ENCODE data around the gene C2orf74.
A peak's percentile ranks its signal among the peaks of the same experiment; 100 is the strongest.
"Not testable (repeated sequence)": the region's sequence is repeated elsewhere in the genome, so short reads cannot be mapped to it uniquely, and the experiment has no call there.

The C2orf74 gene

DNA sequence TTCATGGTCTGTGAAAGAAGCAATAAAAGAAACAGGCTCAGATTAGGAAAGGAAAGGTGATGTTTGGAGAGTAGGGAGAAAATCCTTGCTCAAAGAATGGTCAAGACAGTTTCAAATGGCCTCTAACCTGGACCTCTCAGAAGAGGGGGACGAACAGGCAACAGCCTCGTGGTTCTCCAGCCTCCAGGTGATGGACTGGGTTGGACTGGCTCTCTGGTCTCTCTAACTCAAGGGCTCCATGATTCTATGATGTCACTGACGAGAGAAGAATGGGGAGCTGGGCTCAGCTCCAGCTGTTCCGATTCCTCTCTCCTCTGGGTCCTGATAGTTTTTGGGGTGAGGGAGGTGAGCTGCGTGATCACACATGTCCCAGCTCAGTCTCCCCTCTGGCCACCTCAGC, at the start of gene C2orf74:
Gene C2orf74 (plus strand): TSS at position 301 of the 400 bp plus-strand sequence. CDS start 327 bp downstream, outside the sequence.
- DNase-seq = no peak
- in situ Hi-C loops (cut with MboI; ENCODE audit: low pct_unique_long_range_greater_than_20kb, low sequenced_read_pairs) = no loop called here

DNA sequence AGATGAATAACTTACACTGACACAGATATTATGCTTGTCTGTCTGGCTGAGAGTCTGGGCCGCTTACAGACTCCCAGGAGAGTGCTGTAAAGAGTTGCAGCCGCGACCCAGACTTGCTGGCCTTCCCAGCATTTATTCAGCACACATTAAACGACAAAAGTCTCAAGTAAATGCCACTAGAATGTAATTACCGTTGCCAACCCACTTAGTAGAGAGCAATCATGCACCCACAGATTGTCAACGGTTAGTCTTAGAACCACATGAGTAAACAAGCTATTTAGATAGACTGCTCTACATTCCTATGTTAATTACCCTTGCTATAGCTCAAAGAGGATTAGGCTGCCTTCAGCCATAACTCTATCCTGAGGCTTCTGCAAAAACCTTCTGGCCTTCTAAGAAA, 47.8 kb upstream of the C2orf74 start:
- no peak for DNase-seq
- in situ Hi-C loops (cut with MboI; ENCODE audit: low pct_unique_long_range_greater_than_20kb, low sequenced_read_pairs) = no loop called here

DNA sequence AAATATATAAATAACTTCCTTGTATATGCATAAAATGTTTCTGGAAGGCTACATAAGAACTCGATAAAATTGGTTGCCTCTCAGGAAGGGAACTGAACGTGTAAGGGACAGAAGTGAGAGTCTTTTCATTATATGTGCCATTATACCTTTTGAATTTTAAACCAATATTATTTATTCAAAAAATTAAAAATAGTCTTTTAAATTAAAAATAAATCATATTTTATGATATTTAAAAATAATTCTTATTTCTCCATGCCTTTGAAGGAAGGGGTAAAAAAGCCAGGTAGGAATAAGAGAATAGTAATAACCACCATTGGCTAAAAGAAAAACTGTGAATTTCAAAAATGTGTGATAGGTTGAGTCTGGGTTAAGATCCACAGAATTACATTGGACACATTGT, 45.7 kb upstream of the C2orf74 start:
- DNase-seq = no peak
- in situ Hi-C loops (cut with MboI; ENCODE audit: low pct_unique_long_range_greater_than_20kb, low sequenced_read_pairs) = no loop called here

DNA sequence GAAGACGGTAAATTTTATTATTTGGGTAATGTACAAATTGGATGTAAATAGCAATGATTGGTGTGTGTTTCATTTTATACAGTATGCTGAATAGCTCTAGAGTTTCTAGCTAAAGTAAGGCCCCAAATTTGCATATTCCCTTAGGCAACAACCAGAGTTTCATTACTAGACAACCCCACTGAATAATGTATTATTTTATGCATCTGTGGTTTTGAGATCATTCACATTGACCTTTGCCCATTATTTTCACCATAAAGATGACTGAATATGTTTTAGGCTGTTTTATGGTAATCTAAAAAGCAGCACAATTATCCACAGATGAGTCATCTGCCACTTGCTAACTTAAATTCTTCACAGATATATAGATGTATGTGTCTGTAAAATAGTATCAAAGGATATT, 44.5 kb upstream of the C2orf74 start:
- in situ Hi-C loops (cut with MboI; ENCODE audit: low pct_unique_long_range_greater_than_20kb, low sequenced_read_pairs) = no loop called here
- DNase-seq = no peak

DNA sequence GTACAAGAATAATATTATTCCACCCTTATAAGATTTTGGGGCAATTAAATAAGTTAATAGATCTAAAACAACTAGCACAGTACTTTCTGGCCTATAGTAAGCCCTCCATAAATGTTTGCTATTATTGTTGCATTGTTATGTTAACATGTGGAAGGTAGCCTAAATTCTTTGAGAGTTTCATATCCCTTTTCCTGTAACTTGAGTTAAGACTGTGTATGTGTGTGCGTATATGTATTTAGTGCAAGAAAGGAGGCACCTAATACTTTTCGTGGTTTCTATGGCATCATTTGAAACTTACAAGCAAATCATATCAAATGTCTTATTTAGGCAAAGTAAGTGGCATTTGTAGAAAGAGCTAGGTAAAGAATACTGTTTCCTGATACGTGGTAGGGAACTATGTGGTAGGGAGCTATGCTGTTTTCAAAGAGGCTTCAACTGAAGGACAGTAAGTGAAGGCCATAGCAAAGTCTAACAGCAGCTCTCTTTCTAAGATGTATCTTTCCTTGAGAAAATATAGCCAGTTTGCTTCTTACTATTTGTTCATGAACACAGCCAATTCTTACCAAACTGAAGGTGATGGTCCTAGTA, 36.8 kb upstream of the C2orf74 start:
- no peak for DNase-seq
- in situ Hi-C loops (cut with MboI; ENCODE audit: low pct_unique_long_range_greater_than_20kb, low sequenced_read_pairs) = no loop called here

DNA sequence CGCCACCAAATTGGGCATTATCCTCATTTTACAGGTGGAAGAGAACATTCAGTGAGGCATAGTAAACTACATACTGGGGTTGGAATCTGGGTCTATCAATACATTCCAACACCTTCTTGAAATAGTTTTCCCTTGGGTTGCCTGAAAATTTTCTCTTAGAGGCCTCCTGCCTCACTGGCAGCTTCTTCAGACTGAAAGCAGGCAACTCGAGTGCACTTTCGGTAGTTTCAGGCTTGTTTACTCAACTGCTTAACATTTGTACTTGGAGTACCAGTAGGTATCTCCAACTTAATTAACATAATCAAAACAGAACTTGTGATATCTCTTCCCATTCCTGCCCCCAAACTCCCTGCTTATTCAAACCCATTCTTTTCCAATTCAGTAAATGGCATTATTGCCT, 36.2 kb upstream of the C2orf74 start:
- no peak for DNase-seq
- in situ Hi-C loops (cut with MboI; ENCODE audit: low pct_unique_long_range_greater_than_20kb, low sequenced_read_pairs) = no loop called here

DNA sequence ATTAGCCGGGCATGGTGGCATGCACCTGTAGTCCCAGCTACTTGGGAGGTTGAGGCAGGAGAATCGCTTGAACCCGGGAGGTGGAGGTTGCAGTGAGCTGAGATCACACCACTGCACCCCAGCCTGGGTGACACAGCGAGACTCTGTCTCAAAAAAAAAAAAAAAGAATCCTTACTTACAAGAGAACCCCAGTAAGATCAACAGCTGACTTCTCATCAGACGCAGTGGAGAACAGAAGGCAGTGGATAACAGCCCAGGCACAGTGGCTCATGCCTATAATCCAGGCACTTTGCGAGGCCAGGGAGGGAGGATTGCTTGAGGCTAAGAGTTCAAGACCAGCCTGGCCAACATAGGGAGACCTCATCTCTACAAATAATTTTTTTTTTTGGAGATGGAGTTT, 33.9 kb upstream of the C2orf74 start:
- in situ Hi-C loops (cut with MboI; ENCODE audit: low pct_unique_long_range_greater_than_20kb, low sequenced_read_pairs); DNase-seq: not testable (repeated sequence)

DNA sequence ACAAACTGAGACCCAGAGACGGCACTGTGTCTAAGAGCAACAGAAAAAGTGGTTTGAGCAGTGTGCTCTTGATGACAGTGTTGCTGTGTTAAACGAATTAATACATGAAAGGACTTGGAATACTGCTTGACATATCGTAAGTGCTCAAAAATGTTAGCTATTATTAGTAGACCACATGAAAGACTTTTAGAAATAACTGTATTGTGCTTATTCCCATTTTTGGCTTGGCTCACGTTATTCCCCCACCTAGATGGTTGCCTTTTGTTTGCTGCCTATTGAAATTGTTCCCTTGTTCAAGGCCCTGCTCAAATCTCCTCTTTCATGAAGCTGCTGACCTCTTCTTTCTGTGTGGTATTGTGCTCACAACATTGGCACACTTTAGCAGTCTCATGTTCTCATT, 27.8 kb upstream of the C2orf74 start:
- DNase-seq = no peak
- in situ Hi-C loops (cut with MboI; ENCODE audit: low pct_unique_long_range_greater_than_20kb, low sequenced_read_pairs) = no loop called here

DNA sequence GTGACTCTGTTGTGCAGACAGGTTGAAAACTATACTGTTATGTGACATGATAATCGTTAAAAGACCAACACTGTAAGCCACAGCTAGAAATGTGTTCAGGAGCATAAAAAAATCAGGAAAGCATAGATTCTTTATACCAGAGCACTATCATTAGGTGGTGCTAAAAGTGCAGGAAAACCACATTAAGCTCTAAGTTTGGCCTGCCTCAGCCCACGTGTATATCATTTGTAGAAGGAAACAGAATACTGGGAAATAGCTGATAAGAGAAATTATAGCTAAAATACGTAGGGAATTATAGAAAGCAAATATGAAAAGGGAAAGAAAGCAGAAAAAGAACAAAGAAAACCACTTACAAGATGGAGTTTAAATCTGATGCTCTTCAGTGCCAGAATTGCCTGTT, 26.5 kb upstream of the C2orf74 start:
- in situ Hi-C loops (cut with MboI; ENCODE audit: low pct_unique_long_range_greater_than_20kb, low sequenced_read_pairs) = no loop called here
- DNase-seq = peak; percentile 54

DNA sequence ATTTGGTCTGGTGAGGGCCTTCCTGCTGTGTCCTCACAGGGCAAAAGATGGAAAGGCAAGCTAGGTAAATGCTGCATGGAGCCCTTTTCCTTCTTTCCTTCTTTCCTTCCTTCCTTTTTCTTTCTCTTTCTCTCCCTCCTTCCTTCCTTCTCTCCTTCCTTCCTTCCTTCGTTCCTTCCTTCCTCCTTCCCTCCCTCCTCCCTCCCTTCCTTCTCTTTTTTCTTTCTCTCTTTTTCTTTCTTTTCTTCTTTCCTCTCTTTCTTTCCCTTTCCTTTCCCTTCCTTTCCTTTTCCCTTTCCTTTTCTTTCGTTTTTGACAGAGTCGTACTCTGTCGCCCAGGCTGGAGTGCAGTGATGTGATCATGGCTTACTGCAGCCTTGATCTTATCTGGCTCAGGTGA, 23.1 kb upstream of the C2orf74 start:
- in situ Hi-C loops (cut with MboI; ENCODE audit: low pct_unique_long_range_greater_than_20kb, low sequenced_read_pairs) = no loop called here
- no peak for DNase-seq

DNA sequence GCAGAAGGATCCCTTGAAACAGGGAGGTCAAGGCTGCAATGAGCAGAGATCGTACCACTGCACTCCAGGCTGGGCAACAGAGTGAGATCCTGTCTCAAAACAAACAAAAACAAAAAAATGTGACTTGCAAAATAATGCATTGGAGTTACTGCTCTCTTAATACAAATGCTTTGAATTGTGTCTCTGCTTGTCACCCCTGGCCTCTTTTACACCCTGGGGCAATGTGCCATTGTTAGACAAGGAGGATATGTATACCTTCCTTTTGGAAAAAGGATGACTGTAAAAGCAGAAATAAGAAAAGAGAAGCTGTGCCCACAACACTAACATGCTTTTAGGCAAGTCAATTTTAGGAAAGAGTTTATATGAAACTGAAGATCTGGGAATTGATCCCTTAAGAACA, 20.8 kb upstream of the C2orf74 start:
- DNase-seq = no peak
- in situ Hi-C loops (cut with MboI; ENCODE audit: low pct_unique_long_range_greater_than_20kb, low sequenced_read_pairs) = no loop called here

DNA sequence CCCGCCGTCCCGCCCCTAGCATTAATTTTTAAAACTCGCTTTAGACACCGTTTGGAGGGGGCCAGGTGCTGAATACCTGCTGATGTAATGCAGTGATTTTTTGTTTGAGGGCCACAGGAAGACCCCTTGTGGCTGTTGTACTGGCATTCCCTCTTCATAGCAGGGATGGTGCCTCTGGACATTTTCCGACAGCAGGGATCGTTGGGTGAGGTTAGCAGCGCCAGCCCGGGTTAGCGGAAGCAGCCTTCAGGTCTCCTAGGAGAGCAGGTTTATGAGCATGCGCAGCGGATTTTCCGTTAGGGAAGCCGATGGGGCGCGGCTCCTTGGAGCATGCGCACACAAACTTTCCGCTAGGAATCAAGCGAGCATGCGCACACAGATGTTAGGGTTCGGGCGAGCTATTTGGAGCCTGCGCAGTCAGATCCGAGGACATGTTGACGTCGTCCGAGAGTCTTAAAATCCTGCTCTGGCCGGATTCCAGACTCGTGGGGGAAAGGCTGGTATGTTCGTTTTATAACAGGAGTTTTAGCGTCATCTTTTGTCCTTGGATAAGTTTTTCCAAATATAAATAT, 17.2 kb upstream of the C2orf74 start:
- in situ Hi-C loops (cut with MboI; ENCODE audit: low pct_unique_long_range_greater_than_20kb, low sequenced_read_pairs) = no loop called here
- DNase-seq = no peak

DNA sequence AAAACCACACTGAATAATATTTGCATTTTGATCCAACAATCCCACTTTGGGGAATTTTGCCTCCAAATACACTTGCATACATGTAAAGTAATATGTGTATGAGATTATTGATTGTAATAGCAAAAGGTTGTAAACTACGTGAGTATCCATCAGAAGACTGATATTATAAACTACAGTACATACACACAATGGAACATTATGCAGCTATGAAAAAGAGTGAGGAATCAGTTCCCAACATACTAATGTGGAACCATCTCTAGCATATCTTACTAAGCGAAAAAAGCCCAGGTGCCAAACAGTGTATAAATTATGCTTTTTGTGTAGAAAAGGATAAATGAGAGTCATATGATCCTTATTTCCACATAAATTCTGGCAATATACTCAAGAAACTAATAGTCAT, 16.0 kb upstream of the C2orf74 start:
- no peak for DNase-seq
- in situ Hi-C loops (cut with MboI; ENCODE audit: low pct_unique_long_range_greater_than_20kb, low sequenced_read_pairs) = no loop called here

DNA sequence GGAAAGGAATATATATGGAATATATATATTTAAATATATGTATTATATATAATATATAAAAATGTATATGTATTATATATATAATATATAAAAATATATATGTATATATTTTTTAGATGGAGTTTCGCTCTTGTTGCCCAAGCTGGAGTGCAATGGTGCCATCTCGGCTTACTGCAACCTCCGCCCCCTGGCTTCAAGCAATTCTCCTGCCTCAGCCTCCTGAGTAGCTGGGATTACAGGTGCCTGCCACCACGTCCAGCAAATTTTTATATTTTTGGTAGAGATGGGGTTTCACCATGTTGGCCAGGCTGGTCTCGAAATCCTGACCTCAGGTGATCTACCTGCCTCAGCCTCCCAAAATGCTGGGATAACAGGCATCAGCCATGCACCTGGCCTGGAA, 13.9 kb upstream of the C2orf74 start:
- in situ Hi-C loops (cut with MboI; ENCODE audit: low pct_unique_long_range_greater_than_20kb, low sequenced_read_pairs) = not testable (repeated sequence)

DNA sequence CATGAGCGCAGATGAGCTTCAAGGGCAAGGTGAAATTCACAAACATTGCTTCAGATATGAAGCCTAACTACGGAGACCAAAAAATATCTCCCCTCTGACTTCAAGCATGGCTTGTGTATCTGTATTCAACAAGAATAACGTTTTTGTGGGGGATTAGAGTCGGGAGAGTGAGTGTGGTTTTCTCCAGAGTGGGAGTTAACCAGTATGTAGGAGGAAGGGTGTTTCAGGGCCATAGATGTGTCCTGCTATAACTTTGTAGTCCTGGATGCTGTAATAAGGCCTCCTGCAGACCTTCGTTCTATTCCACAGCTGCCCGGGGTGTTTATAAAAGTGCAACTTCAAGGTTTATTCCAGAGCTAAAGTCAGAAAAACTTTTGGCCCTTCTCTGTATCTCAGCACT, 12.9 kb upstream of the C2orf74 start:
- in situ Hi-C loops (cut with MboI; ENCODE audit: low pct_unique_long_range_greater_than_20kb, low sequenced_read_pairs) = no loop called here
- DNase-seq = peak; percentile 28

More for the DNA sequence above, 13.9 kb upstream of the C2orf74 start:
- not testable (repeated sequence) for DNase-seq

DNA sequence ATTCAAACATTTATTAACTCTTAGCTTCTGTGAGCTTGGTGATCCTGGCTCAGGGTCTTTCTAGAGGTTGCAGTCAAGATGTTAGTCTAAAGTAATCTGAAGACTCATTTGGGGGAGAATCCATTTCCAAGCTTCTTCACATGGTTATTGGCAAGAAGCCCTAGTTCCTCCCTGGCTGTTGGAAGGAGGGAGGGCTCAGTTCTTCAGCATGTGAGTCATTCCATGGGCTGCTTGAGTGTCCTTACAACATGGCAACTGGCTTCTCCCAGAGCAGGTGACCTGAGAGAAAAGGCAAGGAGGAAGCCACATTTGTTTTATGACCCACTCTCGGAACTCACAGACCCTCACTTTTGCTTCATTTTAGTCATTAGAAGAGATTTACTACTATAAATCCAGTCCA, 10.6 kb upstream of the C2orf74 start:
- no peak for DNase-seq
- in situ Hi-C loops (cut with MboI; ENCODE audit: low pct_unique_long_range_greater_than_20kb, low sequenced_read_pairs) = no loop called here

DNA sequence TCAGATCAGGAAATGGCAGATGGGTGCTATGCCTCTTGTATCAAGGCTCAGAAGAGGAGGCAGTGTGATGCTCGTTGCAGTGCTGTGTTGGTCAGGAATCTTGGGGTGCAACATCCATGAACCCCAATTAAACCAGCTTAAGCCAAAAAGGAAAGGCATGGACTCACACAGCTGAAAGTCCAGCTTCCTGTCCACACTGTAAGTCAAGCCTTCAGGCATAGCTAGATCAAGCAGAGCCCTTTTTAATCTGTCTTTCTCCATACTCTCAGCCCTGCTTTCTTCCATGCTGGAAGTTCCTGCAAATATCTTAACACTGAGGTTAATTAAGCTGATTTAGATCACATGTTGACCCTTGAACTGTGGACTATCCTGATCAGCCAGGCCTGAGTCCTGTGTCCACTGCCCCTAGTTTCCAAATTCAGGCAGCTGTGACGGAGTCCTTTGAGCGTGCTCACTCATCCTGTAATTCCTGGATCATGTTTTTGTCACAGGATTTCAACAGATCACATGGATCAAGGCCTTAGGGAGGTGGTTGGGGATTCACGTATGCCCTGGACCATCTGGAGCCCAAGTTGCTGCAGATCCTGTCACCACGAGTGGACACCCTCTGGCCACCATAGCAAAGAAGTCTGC, 4.5 kb upstream of the C2orf74 start:
- in situ Hi-C loops (cut with MboI; ENCODE audit: low pct_unique_long_range_greater_than_20kb, low sequenced_read_pairs) = no loop called here
- no peak for DNase-seq

DNA sequence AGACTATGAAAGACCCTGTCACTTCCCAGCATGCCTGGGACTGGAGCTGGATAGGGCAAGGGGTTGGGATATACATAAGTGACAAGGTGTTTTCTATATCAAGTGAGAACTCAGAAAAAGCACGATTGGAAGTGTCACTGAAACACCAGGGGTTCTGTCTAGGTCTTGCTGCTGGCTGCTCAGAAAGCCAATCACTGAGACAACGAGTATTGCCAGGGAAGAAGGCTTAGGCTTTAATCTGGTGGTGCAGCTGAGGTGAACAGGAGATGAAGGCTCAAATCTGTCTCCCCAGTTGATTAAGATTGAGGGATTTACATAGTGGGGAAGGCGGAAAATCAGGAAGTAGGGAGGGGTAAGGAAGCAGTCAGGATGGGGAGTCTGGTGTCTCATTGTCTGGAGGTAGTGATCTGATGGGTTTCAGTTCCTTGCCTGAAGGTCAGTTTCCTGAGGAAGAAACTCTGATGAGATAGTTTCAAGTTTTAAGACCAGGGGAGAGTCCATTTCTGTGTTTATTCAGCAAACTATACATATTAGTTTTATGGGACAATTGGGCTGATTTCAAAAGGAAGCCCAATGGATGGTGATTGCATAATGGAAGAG, 3.5 kb upstream of the C2orf74 start:
- in situ Hi-C loops (cut with MboI; ENCODE audit: low pct_unique_long_range_greater_than_20kb, low sequenced_read_pairs) = no loop called here
- no peak for DNase-seq

DNA sequence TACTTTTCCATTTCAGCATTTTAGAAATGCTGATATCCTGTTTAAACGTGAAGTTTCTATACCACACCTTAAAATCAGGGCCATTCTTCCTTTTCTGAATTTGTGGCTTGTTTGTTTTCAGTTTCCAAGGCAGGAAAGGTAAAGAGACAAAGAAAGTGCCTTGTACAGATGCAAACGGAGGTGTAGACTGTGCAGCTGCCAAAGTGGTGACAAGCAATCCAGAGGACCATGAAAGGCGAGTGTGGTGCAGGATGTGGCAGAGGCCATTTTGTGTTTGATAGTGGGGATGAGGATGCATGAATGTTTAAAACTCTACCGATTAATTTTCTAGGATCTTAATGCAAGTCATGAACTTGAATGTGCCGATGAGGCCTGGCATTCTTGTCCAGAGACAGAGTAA, 733 bp downstream of the C2orf74 start:
- DNase-seq = no peak
- in situ Hi-C loops (cut with MboI; ENCODE audit: low pct_unique_long_range_greater_than_20kb, low sequenced_read_pairs) = no loop called here

DNA sequence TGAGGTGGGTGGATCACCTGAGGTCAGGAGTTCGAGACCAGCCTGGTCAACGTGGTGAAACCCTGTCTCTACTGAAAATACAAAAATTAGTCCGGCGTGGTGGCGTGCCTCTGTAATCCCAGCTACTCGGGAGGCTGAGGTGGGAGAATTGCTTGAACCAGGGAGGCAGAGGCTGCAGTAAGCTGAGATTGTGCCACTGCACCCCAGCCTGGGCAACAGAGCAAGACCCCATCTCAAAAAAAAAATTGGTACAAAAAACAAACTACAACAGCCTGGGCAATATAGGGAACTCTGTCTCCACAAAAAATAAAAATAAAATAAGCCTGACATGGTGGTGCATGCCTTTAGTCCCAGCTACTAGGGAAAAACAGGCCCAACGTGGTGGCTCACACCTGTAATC, 3.1 kb downstream of the C2orf74 start:
- in situ Hi-C loops (cut with MboI; ENCODE audit: low pct_unique_long_range_greater_than_20kb, low sequenced_read_pairs); DNase-seq: not testable (repeated sequence)

DNA sequence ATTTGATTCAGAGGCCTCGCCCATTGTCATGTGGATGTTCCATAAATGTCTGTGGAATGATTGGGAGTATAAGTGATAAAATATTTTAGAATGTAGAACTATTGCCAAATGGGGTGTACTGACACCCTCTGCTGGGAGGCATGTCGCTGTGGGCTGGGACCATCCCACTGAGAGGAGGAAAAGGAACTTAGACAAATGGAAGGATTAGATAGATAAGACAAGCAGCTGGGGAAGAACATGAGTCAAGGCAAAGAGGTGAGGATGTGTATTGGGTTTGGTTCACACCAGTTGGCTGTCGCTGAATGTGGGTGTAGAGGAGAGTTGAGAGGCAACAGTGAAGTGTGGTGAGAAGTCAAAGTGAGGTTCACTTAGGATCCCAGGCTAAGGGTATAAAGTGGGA, 4.0 kb downstream of the C2orf74 start:
- in situ Hi-C loops (cut with MboI; ENCODE audit: low pct_unique_long_range_greater_than_20kb, low sequenced_read_pairs) = no loop called here
- no peak for DNase-seq

All from KBM-7 (cell line).